HG02571 (cell line): ENCODE results near the gene ISL2.
"Not testable (repeated sequence)": the region's sequence is repeated elsewhere in the genome, so short reads cannot be mapped to it uniquely, and the experiment has no call there.

Experiments
- ATAC-seq: cut with Tn5 transposase; IDR thresholded peaks from one replicate; pipeline ENCODE4 v1.9.1; 2021; ENCODE audit warnings: mild to moderate bottlenecking, moderate library complexity; ENCODE audit not compliant: unreplicated experiment

ISL2 gene

DNA sequence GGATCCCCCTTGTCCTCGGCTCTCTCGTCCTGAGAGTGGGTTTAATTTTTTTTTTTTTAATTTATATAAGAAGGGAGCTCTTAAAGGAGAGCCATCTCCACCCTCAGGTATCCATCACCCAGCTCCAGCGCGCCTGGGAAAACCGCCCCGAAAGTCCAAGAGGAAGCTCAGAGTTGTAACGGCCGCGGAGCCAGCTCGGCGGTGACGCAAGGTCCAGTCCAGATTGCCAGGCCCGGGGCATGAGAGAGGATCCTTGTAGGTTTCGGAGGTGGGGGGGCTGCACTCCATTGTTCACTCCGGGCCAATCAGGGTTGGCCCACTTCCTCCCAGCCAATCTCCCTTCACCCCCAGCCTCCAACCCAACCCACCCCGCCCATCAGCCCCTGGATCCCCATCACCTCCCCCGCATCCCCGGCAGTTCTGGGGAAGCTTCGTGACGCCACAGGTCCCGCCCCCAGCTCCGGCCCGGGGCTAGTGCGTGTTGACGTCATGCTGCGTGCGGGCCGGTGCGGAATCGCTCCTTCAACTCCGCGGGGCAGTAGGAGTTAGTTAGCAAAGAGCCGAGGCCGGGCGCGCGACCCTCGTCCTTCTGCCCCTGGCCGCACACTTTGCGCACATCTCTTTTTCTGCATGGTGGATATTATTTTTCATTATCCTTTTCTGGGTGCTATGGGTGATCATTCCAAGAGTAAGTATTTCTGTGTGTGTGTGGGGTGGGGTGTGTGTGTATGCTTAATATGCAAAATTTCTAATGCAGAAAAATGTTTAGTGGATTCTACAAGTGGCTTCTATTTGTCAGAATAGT lies at the start of gene ISL2:
Gene ISL2, plus strand, starts transcription at position 520 of the 805 bp plus-strand sequence. Its CDS starts 111 bp downstream, at position 631.
- peak; percentile 68 for ATAC-seq

DNA sequence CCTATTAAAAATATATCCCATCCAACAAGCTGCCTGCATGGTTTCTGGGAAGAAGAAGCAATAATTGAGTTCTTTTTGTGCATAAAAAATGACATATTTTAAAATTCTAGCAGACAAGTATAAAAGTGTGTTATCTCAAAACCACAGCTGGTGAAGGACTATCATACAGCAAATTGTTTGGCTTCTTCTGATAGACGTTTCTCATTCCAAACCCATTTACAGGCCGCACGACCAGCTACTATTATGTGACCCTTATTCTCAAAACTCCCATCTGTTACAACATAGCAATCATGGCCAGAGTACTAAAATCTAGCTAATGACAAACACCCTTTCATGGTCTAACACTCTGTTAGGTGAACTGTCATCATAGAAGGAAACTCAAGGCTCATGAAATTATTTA lies 47.0 kb upstream of the ISL2 start:
- ATAC-seq = no peak

DNA sequence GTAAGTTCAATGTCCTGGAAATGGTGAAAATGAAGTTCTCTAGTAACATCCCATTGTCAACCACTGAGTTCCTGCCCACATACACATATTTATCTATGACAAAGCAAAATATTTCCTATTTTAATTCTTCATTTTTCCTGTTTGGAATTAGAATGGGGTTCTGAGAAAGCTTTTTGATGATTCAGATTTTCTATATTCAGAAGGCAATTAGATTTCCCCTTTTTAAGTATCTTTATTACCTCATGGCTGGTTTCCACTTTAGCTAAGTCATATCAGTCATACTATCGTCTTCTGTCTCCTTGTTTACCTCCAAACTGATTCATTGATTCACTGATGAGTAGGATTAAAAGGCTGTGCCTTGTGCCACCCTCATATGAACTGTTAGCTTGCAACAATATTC lies 43.2 kb upstream of the ISL2 start:
- ATAC-seq = no peak

- not testable (repeated sequence) for ATAC-seq
These were observed 42.1 kb upstream of the ISL2 start for GRCh38 chr15:76294463-76294862.

DNA sequence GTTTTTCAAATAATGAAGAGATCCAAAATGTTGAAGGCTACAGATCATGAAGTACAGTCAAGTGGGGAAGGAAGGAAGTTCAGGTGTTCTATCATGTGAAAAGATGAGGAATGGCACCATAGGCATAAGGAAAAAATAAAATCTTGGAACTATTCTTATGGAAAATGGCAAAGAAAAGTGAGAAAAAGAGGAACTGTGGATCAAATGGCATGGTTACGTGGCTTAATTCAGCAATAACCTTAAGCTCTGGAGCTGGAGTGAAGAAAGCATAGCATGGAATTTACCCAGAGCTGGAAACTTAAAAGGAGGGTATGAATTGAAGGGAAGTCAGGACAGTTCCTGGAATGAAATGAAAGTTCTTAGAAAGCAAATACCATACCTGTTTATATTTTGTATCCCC lies 39.7 kb upstream of the ISL2 start:
- no peak for ATAC-seq

DNA sequence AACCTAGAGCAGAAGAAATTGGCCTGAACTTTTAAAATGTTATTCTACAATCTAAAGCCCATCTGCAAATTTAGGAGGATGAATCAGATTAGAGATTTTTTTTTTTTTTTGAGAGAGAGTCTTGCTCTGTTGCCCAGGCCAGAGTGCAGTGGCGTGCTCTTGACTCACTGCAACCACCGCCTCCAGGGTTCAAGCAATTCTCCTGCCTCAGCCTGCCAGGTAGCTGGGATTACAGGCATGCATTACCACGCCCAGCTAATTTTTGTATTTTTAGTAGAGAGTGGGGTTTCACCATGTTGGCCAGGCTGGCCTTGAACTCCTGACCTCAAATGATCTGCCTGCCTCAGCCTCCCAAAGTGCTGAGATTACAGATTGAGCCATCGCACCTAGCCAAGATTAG lies 38.6 kb upstream of the ISL2 start:
- not testable (repeated sequence) for ATAC-seq

DNA sequence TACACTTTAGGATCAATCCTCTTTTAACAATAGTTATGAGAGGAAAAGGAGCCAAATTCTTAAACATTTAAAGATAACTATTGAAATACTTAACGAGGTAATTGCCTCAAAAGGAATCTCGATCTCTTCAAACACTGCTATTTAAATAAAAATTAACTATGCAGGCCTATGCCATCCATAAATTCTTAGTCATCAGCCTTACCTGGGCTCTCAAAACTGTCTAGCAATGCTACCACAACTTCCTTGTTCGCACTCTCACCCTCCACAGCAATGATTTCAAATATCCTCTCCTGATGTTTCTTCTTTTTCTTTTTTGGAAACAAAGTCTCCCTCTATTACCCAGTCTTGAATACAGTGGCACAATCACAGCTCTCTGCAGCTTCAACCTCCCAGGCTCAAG lies 37.6 kb upstream of the ISL2 start:
- ATAC-seq = no peak

DNA sequence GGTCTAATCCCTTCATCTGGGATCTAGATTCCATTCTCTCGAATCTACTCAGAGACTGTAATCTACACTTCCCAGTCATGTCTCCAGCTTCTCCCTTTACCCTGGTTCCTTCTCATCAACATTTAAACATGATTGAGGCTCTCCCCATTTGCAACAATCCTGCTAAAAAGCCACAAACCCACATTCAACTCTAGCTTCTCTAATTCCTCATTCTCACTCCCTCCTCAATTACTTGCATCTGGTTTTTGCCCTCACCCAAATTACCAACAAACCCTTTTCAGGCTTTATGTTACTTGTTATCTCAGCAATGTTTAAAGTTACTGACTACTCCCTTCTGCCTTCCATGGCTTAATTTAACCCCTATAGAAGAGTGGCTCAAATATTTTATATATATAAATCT lies 36.8 kb upstream of the ISL2 start:
- no peak for ATAC-seq

DNA sequence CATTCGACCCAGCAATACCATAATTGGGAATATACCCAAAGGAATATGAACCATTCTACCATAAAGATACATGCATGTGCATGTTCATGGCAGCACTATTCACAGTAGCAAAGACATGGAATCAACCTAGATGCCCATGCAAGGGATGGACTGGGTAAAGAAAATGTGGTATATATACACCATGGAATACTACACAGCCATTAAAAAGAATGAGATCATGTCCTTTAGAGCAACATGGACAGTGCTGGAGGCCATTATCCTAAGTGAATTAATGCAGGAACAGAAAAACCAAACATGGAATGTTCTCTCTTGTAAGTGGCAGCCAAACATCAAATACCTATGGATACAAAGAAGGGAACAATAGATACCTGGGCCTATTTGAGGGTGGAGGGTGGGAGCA lies 32.7 kb upstream of the ISL2 start:
- ATAC-seq = no peak

DNA sequence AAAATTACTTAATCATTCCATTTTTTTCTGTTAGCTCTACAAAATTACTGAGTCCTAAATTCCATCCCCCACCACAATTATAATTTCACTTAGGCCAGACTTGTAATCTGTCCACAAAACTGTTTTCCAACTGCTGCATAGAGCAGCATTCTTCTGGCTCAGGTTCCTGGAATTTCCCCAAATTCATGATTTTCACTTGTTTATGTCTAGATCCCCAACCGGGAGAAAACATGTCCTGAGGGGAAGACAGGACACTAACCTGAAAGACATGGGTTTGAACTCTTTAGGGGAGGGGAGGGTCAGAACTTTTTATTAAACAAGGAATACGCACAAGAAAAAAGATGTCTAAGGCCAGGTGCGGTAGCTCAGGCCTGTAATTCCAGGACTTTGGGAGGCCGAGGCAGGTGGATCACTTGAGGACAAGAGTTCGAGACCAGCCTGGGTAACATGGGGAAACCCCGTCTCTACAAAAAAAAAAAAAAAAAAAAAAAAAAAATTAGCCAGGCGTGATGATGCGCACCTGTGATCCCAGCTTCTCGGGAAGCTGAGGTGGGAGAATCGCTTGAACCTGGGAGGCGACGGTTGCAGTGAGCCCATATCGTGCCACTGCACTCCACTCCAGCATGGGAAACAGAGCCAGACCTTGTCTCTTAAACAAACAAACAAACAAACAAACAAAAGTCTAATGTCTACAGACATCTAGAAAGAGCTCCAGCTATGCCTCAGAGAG lies 26.8 kb upstream of the ISL2 start:
- ATAC-seq = no peak

DNA sequence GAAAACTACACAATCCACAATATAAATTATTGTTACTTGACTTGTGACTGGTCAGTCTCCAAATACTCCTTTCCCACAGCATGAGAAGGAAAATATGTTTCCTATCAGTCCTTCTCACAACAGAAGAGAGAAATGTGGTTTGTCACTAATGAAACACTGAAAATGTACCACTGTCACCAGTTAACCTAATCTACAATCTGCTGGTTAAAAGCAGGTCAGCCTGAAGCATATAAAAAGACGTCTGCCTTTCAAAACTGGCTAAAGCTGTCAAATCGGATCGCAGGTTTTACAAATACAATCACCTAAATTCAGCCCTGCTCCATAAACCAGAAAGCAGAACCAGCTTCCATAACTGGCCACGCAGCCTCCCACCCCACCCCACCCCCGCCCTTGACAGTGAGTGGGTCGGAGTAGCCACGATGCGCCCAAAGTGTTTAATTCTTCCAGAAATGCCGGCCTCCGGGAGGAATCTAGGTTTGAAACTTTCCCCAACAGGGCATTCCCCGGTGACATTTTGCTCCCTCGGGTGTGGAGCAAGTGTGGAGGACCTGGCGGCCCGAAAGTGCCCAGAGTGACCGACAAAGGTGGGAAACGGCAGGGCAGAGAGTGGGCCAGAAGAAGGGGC lies 26.0 kb upstream of the ISL2 start:
- ATAC-seq = peak; percentile 21

DNA sequence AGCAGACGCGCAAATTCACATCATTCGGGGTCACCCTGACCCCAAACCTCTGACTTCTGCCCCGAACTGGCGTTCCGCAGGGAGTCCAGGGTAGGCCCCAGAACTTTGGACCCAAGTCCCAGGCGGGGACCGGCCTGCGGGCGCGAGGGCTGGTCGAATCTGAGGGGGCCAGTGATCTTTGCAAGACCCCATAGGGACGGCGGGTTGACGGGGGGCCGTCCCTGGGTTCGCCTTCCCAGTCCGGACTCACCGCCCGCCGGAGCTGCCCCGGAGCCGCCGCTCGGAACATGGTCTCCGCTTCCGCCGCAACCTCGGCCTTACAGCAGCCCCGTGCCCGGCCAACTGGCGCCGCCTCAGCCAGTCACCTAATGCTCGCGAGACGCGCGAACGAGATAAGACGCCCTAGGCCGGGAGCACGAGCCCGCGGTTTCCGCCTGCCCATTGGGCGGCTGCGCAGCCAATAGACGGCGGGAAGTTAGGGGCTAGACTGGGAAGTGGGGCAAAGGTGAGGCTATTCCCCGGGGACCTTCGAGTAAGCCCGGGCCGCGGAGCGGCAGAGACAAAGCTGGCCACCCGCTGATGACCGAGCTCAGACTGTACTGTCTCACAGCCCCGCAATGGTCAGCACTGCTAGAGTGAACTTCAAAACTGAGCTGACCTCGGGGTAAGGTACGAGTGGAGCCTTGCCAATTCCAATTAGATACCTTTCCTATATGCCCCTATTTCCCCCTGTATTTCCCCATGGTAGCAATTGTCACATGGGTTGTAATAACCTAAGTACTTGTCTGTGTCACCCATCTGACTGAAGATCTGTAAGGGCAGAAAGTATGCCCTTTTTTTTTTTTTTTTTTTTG lies 25.2 kb upstream of the ISL2 start, which contains the start of gene ETFA:
Gene ETFA, minus strand, starts transcription at position 370 of the 854 bp plus-strand sequence. Its CDS starts 81 bp downstream, at position 289.
- ATAC-seq = peak; percentile 94

GRCh38 chr15:76312540-76313174 lies 23.9 kb upstream of the ISL2 start:
- ATAC-seq = no peak

DNA sequence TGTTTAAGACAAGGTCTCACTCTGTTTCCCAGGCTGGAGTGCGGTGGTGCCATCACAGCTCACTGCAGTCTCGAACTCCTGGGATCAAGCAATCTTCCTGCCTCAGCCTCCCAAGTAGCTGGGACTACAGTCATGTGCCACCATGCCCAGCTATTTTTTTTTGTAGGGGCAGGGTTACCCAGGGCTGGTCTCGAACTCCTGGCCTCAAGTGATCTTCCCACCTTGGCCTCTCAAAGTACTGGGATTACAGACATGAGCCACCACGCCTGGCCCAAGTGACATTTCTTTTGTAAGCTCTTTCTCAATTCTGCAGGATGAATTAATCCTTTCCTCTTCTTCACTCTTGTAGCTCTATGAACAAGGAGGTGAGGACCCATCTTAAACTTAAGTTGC lies 23.4 kb upstream of the ISL2 start:
- ATAC-seq = not testable (repeated sequence)

GRCh38 chr15:76313731-76314130 lies 22.8 kb upstream of the ISL2 start:
- no peak for ATAC-seq

DNA sequence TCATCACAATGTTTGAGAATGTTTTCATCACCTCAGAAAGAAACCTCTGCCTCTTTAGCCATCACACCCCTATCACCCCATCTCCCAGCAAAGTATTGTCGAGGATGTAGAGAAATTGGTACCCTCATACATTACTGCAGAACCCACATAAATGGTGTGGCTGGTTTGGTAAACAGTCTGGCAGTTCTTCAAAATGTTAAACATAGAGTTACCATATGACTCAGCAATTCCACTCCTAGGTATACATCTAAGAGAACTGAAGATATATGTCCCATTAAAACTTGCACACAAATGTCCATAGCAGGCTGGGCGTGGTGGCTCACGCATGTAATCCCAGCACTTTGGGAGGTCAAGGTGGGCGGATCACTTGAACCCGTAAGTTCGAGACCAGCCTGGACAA lies 16.6 kb upstream of the ISL2 start:
- ATAC-seq = no peak

GRCh38 chr15:76321171-76321570 lies 15.4 kb upstream of the ISL2 start:
- ATAC-seq = no peak

- no peak for ATAC-seq
These were observed 15.0 kb upstream of the ISL2 start for GRCh38 chr15:76321602-76322001.

- ATAC-seq = no peak
These were observed 12.5 kb upstream of the ISL2 start for GRCh38 chr15:76324066-76324465.

- ATAC-seq = no peak
These were observed 10.9 kb upstream of the ISL2 start for GRCh38 chr15:76325704-76326103.
